Measurements from ENCODE around the gene KMT5B.

GRCh38 chr11:68261006-68261405 is 47.9 kb upstream of the KMT5B start:
- TF ChIP-seq ZBTB21 (tag by site-specific recombination; IDR thresholded peaks at IDR 0.05) (no peak), ZBTB44 (tag by site-specific recombination; IDR thresholded peaks at IDR 0.05) (no peak), CTCF (tag by site-specific recombination; IDR thresholded peaks at IDR 0.05) (no peak), ZNF114 (tag by site-specific recombination; IDR thresholded peaks at IDR 0.05) (no peak), ZNF571 (tag by site-specific recombination; IDR thresholded peaks at IDR 0.05) (no peak)

Data from HEK293 (cell line).